ENCODE measurements around the gene C1orf21. TPM values are rescaled to one million over a fixed set of nuclear protein-coding genes. Genes with fewer than 3 reads are reported as not detected.

C1orf21 gene
- total RNA-seq, 2 experiments from 2014 or later = 1.9 to 2.2 TPM

DNA sequence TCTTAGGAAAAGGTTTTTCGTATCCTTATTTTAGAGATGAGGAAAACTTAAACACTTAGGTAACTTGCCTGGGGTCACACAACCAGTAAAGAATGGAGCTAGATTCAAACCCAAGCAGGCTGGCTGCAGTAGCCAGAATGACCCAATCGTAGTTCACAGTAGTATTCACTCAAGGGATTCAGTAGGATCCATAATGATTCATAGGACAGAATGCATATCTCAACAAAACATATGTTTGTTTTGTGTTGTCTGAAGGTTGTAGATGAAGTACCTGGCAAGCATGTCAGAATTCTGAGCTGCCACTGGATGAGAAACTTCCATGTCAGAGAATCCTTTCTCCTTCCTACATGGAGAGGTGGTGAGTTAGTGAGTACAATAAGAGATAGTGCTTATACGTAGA is 155.5 kb downstream of the C1orf21 start:
- no peaks in the 10 kb centered on the region for H3K36me3 Mint-ChIP-seq
- peaks cover 11% of the 10 kb centered on the region for H3K9me3 Mint-ChIP-seq
- POLR2A ChIA-PET = no interaction called here
- no peak overlapping the region for H3K4me3 Mint-ChIP-seq
- H3K27me3 Mint-ChIP-seq = peaks cover 9% of the 10 kb centered on the region
- DNase-seq = no peak
- CTCF ChIA-PET = no interaction called here
- no peaks in the 10 kb centered on the region for H3K4me1 Mint-ChIP-seq (ENCODE audit: low read depth)
- intact Hi-C loops (cut with micrococcal nuclease) = no loop called here
- no peak overlapping the region for H3K27ac Mint-ChIP-seq

DNA sequence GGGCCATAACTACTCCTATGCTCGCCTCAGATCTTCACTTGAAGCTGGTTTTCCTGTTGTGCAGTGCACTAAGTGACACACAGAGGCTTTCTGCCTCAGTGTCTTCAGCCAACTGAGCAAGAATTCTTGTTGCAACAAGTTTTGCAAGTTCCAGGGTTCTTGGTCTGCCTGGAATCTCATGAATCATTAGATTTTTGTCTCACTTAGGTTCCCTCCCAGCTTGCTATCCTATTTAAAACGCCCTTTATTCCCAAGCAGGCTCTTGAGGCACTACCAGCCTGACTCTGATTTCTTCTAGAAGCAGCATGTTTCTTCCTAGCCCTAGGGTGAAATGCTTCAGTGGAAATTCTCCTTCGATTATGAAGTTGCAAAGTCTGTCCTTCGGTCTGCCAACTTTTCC is 158.8 kb downstream of the C1orf21 start:
- DNase-seq = no peak
- ChIA-PET CTCF (no interaction called here), POLR2A (no interaction called here)
- no peaks in the 10 kb centered on the region for H3K4me1 Mint-ChIP-seq (ENCODE audit: low read depth)
- intact Hi-C loops (cut with micrococcal nuclease) = no loop called here
- H3K36me3 Mint-ChIP-seq = no peaks in the 10 kb centered on the region
- H3K4me3 Mint-ChIP-seq = no peak overlapping the region
- peaks cover 7% of the 10 kb centered on the region for H3K27me3 Mint-ChIP-seq
- no peaks in the 10 kb centered on the region for H3K9me3 Mint-ChIP-seq
- H3K27ac Mint-ChIP-seq = no peak overlapping the region

DNA sequence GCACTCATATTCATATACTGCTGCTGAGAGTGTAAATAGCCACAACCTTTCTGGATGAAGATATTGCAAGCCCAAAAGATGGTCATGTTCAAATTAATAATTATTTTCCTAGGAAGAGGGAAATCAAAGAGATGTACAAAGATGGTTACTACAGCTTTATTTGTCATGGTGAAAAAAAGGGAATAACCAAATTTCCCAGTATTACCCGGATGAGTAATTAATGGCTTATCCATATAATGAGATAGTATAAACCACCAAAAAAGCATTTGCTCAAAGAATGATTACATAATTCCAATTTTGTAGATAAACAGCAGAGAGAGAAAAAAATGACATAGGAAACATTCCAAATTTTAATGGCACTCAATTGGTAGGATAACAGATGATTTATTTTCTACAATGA is 165.6 kb downstream of the C1orf21 start:
- peaks cover 8% of the 10 kb centered on the region for H3K27me3 Mint-ChIP-seq
- DNase-seq = no peak
- intact Hi-C loops (cut with micrococcal nuclease) = no loop called here
- H3K36me3 Mint-ChIP-seq = no peaks in the 10 kb centered on the region
- POLR2A ChIA-PET = no interaction called here
- H3K27ac Mint-ChIP-seq = no peak overlapping the region
- CTCF ChIA-PET = no interaction called here
- H3K4me1 Mint-ChIP-seq (ENCODE audit: low read depth) = no peaks in the 10 kb centered on the region
- H3K9me3 Mint-ChIP-seq = no peaks in the 10 kb centered on the region
- no peak overlapping the region for H3K4me3 Mint-ChIP-seq

DNA sequence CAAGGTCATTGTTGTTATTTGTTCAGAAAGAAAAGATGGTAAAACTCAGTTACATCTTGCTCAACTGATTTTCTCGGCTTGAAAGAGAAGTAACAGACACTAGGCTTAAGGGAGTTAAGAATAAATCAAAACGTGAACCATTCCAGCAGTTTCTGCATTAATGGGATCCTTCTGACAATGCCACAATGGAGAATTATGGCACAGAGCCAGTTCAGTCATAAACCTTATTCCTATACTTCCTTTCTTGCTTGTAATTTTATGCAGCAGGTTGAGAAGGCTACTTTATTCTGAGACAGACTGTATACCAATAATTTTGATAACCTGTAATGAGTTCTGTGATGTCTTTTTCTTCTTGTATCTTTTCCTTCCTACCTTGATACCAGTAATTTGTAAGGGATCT is 167.0 kb downstream of the C1orf21 start:
- Mint-ChIP-seq H3K4me1 (ENCODE audit: low read depth) (no peaks in the 10 kb centered on the region), H3K27ac (no peak overlapping the region), H3K36me3 (no peaks in the 10 kb centered on the region), H3K27me3 (peaks cover 8% of the 10 kb centered on the region), H3K9me3 (no peaks in the 10 kb centered on the region), H3K4me3 (no peak overlapping the region)
- POLR2A ChIA-PET = no interaction called here
- intact Hi-C loops (cut with micrococcal nuclease) = no loop called here
- CTCF ChIA-PET = no interaction called here
- DNase-seq = no peak

DNA sequence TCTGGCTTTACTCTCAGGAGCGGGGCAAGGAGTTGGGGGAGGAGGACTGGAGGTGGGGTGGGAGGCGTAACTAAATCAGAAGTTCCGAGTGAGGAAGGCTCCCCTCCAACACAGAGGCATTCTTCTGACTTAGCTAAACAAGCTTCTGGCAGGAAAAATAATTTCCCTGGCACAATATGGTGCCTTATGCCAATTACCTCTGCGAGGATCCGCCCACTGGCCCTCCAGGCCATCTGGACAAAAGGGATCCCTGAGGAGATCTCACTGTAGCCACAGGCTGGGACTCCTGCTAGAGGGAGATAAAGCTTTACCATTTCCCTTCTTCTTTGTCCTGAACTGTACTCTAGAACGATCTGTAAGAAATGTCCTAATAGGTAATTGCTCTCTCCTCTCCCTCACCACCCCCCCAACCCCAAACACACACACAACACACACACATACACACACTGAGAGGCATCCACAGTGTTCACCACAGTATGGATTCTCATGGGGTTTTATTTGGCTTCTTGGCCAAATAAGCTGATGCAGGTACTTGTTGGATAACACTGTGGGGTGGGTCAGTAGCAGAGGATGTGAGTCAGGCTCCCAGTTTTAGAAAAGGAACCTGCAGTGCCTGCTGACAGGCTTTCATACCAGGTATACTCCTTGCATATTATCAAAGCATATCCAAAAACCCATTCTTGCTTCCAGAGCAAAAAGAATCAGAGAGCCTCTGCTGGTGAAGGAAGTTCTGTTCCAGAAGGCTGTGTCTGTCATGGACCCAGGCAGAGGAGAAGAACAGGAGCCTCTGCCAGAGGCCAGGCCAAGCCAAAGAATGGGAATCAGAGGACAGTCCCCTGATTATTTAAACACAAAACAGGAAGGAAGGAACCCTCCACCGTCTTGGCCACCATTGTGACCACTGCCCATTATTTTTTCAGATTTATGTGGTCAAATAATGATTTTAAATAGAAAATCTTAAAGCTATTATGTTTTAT is 169.1 kb downstream of the C1orf21 start:
- CTCF ChIA-PET = no interaction called here
- intact Hi-C loops (cut with micrococcal nuclease) = no loop called here
- Mint-ChIP-seq H3K36me3 (no peaks in the 10 kb centered on the region), H3K27me3 (peaks cover 8% of the 10 kb centered on the region), H3K4me1 (ENCODE audit: low read depth) (no peaks in the 10 kb centered on the region), H3K9me3 (no peaks in the 10 kb centered on the region), H3K27ac (no peak overlapping the region), H3K4me3 (no peak overlapping the region)
- POLR2A ChIA-PET = no interaction called here
- DNase-seq = no peak

DNA sequence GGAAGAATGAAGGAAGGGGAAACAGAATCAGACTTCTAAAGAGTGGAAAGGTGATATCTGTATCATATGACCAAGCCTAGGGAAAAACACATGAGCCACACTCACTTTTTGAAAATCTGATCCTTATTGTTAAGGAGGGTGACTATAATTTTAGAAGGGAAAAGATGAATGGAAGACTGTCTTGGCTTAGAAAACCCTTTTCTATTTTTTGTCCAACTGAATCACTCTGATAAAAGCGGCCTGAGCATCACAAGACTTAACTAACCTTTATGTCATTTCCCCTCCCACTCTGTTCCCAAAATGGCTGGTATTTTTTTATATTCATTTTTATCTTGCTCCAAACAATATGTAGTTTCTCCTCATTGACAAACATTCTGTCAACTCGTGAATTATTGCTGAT is 169.8 kb downstream of the C1orf21 start:
- CTCF ChIA-PET = no interaction called here
- H3K9me3 Mint-ChIP-seq = no peaks in the 10 kb centered on the region
- DNase-seq = no peak
- H3K36me3 Mint-ChIP-seq = no peaks in the 10 kb centered on the region
- H3K4me3 Mint-ChIP-seq = no peak overlapping the region
- H3K27ac Mint-ChIP-seq = no peak overlapping the region
- intact Hi-C loops (cut with micrococcal nuclease) = no loop called here
- no peaks in the 10 kb centered on the region for H3K4me1 Mint-ChIP-seq (ENCODE audit: low read depth)
- peaks cover 8% of the 10 kb centered on the region for H3K27me3 Mint-ChIP-seq
- POLR2A ChIA-PET = no interaction called here

DNA sequence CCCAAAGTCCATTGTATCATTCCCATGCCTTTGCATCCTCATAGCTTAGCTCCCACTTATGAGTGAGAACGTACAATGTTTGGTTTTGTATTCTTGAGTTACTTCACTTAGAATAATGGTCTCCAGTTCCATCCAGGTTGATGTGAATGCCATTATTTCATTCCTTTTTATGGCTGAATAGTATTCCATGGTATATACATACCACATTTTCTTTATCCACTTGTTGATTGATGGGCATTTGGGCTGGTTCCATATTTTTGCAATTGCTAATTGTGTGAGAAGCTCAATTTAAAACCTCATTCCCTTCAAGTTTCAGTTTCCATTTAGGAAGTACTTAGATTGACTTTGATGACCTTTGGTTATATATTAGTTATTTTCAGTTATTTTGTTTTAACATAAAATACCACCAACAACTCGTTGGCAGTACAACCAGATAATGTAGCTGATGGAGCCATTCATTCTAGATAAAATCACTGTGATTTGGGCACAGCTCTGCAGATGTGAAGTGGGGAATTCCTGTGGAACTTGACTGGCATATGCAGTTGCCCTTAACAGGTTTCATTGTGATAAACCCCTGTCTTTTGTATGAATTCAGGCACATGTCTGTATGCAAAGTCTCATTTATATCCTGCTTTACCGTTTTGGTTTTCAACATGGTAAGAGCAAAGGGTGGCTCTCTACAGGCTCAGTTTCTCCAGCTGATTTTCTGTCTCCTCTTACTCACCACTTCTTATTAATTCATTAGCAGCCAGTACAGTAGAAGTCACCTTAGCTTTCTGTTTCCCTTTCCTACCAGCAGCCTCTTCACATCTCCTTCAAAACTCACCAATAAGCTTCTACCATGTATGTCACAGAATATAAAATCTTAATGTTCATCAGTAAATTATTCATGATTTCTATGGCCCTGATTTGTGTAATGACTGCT is 170.9 kb downstream of the C1orf21 start:
- no peaks in the 10 kb centered on the region for H3K36me3 Mint-ChIP-seq
- intact Hi-C loops (cut with micrococcal nuclease) = no loop called here
- CTCF ChIA-PET = no interaction called here
- H3K4me1 Mint-ChIP-seq (ENCODE audit: low read depth) = no peaks in the 10 kb centered on the region
- H3K27me3 Mint-ChIP-seq = peaks cover 8% of the 10 kb centered on the region
- H3K27ac Mint-ChIP-seq = no peak overlapping the region
- H3K9me3 Mint-ChIP-seq = no peaks in the 10 kb centered on the region
- H3K4me3 Mint-ChIP-seq = no peak overlapping the region
- POLR2A ChIA-PET = no interaction called here
- DNase-seq = no peak

DNA sequence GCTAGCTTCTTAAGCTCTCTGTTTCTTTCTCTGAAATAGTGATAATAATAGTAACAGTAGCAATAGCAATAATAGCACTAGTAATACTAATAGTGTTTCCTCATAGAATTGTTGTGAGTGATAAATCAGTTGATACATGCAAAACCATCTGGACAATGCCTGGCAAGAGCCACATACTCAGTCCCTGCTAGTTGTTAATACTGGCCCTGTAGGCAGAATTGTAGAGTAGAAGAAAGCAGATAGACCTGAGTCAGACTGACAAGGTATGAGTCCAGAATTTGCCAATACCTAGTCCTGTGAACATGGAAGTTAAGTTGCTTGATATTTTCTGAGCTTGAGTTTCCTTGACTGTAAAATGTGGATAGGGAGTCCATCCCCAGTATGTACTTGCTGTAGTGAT is 171.9 kb downstream of the C1orf21 start:
- POLR2A ChIA-PET = no interaction called here
- intact Hi-C loops (cut with micrococcal nuclease) = no loop called here
- CTCF ChIA-PET = no interaction called here
- Mint-ChIP-seq H3K4me1 (ENCODE audit: low read depth) (no peaks in the 10 kb centered on the region), H3K27ac (no peak overlapping the region), H3K27me3 (peaks cover 10% of the 10 kb centered on the region), H3K9me3 (no peaks in the 10 kb centered on the region), H3K4me3 (no peak overlapping the region), H3K36me3 (no peaks in the 10 kb centered on the region)
- DNase-seq = no peak

DNA sequence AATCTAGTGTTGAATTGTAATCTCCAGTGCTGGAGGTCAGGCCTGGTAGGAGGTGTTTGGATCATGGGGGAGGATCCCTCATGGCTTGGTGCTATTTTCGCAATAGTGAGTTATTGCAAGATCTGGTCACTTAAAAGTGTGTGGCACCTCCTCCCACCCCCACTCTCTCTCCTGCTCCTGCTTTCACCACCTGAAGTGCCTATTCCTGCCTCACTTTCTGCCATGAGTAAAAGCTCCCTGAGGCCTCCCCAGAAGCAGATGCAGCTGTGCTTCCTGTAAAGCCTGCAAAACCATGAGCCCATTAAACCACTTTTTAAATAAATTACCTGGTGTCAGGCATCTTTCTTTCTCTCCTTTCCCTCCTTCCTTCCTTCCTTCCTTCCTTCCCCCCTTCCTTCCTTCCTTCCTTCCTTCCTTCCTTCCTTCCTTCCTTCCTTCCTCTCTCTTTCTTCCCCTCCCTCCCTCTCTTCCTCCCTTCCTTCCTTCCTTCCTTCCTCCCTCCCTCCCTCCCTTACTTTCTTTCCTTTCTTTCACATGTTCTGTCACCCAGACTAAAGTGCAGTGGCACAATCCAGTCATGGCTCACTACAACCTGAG is 172.4 kb downstream of the C1orf21 start:
- intact Hi-C loops (cut with micrococcal nuclease) = no loop called here
- H3K36me3 Mint-ChIP-seq = no peaks in the 10 kb centered on the region

DNA sequence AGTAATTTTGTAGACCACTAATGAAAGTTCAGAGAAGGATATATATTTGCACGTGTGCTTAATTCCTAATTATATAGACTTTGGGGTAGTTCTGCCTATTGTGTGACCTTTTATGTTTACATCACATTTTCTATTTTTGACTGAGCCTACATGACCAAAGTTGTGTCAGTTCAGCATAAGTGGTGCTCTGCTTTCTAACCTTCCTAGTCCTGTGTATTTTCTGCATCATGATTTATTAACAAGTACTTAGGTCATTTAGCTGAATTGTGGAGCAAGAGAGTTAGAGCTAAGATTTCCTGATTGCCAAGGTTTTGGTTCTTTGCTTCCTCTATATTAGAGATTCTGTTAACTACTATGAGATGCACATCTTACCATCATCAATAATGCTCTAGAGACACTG is 176.0 kb downstream of the C1orf21 start:
- Mint-ChIP-seq H3K4me1 (ENCODE audit: low read depth) (no peaks in the 10 kb centered on the region), H3K9me3 (no peaks in the 10 kb centered on the region), H3K4me3 (no peak overlapping the region), H3K27ac (no peak overlapping the region), H3K36me3 (no peaks in the 10 kb centered on the region), H3K27me3 (peaks cover 7% of the 10 kb centered on the region)
- ChIA-PET CTCF (no interaction called here), POLR2A (no interaction called here)
- intact Hi-C loops (cut with micrococcal nuclease) = no loop called here
- no peak for DNase-seq

More for the DNA sequence above, 172.4 kb downstream of the C1orf21 start:
- H3K4me3 Mint-ChIP-seq = no peak overlapping the region
- CTCF ChIA-PET = no interaction called here
- H3K27me3 Mint-ChIP-seq = peaks cover 10% of the 10 kb centered on the region
- H3K27ac Mint-ChIP-seq = no peak overlapping the region
- POLR2A ChIA-PET = no interaction called here
- no peaks in the 10 kb centered on the region for H3K4me1 Mint-ChIP-seq (ENCODE audit: low read depth)
- no peak for DNase-seq
- H3K9me3 Mint-ChIP-seq = no peaks in the 10 kb centered on the region

DNA sequence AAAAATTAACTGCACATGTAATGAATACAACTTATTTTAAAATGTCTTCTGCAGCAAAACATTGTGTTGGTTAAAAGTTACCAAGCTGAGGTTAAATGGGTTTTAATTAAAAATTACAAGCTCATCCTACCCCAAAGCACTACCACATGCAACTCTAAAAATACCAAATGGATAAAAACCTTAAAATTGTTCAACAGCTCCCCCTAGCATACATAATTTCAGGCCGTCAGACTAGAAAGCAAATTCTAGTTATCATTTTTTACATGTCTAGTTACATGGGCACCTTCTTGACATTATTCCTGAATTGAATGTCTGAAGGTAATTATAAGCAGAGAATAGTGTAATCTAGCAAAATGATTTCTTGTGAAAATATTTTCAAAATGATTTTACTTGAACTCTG is 176.5 kb downstream of the C1orf21 start:
- Mint-ChIP-seq H3K4me3 (no peak overlapping the region), H3K9me3 (no peaks in the 10 kb centered on the region), H3K4me1 (ENCODE audit: low read depth) (no peaks in the 10 kb centered on the region), H3K27me3 (peaks cover 8% of the 10 kb centered on the region), H3K36me3 (no peaks in the 10 kb centered on the region), H3K27ac (no peak overlapping the region)
- intact Hi-C loops (cut with micrococcal nuclease) = no loop called here
- no peak for DNase-seq
- POLR2A ChIA-PET = no interaction called here
- CTCF ChIA-PET = no interaction called here

DNA sequence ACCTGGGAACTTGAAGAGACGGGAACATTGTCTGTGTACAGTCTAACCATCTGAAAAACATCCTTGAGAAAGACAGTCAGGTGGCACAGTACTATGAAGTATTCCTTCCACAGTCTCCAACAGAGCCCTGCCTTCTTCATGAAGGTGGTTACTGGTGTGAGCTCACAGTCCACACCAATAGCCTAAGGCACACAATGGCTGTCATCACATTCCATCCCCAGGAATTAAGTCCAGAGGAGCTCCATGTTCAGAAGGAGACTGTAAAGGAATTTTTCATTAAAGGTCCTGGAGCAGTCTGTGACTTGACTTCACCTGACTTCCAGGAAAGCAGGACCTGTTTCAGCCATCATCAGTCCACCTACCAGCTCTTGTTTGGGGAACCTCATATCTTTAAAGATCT is 180.2 kb downstream of the C1orf21 start:
- H3K36me3 Mint-ChIP-seq = no peaks in the 10 kb centered on the region
- H3K9me3 Mint-ChIP-seq = no peaks in the 10 kb centered on the region
- ChIA-PET CTCF (no interaction called here), POLR2A (no interaction called here)
- no peak overlapping the region for H3K4me3 Mint-ChIP-seq
- peaks cover 12% of the 10 kb centered on the region for H3K27me3 Mint-ChIP-seq
- no peak for DNase-seq
- intact Hi-C loops (cut with micrococcal nuclease) = no loop called here
- H3K4me1 Mint-ChIP-seq (ENCODE audit: low read depth) = no peaks in the 10 kb centered on the region
- H3K27ac Mint-ChIP-seq = no peak overlapping the region
